GM18870 (cell line): ENCODE results near the gene SSBP3.
A peak's percentile ranks its signal among the peaks of the same experiment; 100 is the strongest.

ENCODE experiments used
- ATAC-seq: cut with Tn5 transposase; IDR thresholded peaks from one replicate; pipeline ENCODE4 v1.9.1; 2021; ENCODE audit warnings: moderate library complexity; ENCODE audit not compliant: unreplicated experiment

SSBP3 gene

GRCh38 chr1:54199765-54200518 lies 206.3 kb downstream of the SSBP3 start, which contains the start of the genes CYB5RL and MRPL37:
Gene CYB5RL, minus strand, starts transcription at chr1:54200030. Its CDS starts 4,414 bp downstream, at chr1:54195616.
Gene MRPL37, plus strand, starts transcription at chr1:54200167. Its CDS starts 77 bp downstream, at chr1:54200244.
- peak; percentile 93 for ATAC-seq

DNA sequence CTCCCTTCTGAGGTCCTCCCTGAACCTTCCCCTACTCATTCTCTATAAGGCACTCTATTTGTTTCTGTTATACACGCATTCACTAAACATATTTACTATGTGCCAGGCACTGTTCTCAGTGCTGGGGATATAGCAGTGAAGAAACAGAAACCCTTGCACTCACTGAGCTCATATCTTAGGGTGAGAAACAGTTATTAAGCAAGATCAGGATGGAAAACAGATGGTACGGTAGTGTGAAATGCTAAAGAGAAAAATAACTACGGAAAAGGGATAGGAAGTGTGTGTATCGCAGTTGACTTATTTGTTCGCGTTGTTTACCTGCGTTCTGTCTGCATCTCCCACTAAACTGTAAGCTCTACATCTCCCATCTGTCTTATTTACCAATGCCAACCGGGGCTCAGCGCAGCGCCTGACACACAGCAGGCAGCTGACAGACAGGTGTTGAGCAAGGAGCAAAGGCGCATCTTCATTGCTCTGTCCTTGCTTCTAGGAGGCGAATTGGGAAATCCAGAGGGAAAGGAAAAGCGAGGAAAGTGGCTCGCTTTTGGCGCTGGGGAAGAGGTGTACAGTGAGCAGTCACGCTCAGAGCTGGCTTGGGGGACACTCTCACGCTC lies 206.9 kb downstream of the SSBP3 start:
- ATAC-seq: no peak

DNA sequence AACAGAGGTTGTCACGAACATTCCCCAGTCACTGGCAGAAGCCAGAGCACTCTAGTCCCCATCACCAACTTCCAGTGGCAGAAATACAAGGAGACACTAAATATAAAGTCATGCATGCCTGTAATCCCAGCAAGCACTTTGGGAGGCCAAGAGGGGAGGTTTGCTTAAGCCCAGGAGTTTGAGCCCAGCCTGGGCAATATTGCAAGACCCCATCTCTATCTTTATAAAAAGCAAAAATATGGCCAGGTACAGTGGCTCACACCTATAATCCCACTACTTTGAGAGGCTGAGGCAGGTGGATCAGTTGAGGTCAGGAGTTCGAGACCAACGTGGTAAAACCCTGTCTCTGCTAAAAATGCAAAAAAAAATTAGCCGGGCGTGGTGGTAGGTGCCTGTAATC lies 212.7 kb downstream of the SSBP3 start:
- ATAC-seq: no peak

GRCh38 chr1:54191525-54191924 lies 214.7 kb downstream of the SSBP3 start:
- no peak for ATAC-seq

DNA sequence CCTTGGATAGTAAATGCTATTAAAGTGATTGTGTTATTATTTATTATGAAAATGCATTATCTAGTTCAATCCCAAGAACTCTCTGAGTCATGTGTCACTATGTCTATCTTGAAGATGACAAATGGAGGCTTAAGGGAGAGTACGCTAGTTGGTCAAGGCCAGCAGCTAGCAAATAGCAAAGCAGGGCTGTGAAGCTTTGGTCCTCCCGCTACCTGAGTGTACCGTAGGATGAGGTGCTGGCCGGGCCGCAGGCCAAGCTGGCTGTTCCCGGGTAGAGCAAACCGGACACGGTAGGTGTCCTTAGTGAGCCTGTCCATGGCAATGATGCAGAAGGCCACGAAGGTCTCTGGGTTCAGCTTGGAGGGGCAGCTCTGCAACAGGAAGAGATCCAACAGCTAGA lies 215.7 kb downstream of the SSBP3 start:
- no peak for ATAC-seq

DNA sequence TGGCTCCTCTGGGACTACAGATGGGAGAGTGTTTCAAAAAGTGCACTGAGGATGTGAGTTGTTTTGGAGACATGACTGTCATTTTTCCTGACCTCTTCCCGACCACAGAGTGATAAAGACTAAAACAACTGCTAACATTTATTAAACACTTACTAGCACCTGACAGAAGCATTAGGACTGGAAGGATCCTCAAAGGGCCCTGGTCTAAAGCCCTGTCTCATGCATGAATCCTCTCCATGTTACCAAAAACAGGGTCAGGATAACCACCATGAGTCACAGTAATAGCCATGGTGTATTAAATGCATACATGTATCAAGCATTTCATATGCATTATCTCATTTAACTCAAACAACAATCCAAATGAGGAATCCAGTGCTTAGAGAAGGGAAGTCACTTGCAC lies 217.9 kb downstream of the SSBP3 start:
- no peak for ATAC-seq

DNA sequence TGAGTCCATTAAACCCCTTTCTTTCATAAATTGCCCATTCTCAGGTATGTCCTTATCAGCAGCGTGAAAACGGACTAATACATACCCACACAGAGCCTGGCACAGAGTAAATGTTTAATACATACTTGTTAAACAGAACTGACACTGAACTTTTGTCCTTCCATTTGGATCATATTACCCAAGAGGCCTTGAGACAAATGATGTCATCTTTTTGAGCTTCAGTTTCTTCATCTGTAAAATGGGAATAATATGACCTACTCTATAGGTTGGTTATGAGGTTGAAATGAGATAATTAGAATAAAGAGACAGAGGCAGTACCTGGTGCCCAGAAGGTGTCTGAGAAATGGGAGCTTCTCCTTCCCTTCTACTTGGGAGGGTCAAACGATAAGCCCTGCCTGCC lies 220.1 kb downstream of the SSBP3 start:
- no peak for ATAC-seq

DNA sequence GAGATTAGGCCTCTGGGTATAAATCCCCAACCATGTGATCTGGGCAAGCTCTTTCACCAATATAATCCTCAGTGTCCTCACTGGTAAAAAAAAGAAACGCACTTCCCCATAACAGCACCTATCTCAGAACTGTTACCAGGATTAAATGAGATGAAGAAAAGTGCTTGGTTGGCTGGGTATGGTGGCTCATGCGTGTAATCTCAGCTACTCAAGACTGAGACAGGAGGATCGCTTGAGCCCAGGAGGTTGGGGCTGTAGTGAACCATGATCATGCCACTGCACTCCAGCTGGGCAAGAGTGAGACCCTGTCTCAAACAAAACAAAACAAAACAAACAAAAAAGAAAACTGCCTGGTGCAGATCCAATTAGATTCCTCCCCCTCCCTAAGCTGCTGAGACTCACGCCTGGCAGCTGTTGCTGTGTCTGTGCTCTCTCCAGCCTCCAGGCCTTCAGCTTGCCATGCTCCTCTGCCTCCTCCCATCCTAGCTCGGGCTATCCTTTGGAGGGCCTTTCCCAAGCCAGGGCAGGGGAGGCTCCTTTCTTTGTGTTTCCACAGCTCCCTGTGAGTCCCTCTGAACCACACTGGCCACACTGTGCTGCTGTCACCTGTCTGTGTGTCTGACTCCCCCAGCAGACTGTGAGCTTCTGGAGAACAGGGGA lies 225.4 kb downstream of the SSBP3 start:
- no peak for ATAC-seq

- ATAC-seq: no peak
These were observed 227.7 kb downstream of the SSBP3 start for GRCh38 chr1:54178296-54179070.

- ATAC-seq: no peak
These were observed 228.5 kb downstream of the SSBP3 start for GRCh38 chr1:54177726-54178125.

GRCh38 chr1:54176621-54177327 lies 229.4 kb downstream of the SSBP3 start:
- no peak for ATAC-seq
